Karpas-422 (cell line): ENCODE data around the gene LZTR1. TPM values are rescaled to one million over a fixed set of nuclear protein-coding genes. Genes with fewer than 3 reads are reported as not detected.
"Not testable (repeated sequence)": the region's sequence is repeated elsewhere in the genome, so short reads cannot be mapped to it uniquely, and the experiment has no call there.

Source experiments
- DNase-seq: peaks from one replicate; pipeline ENCODE4 v3.0.0-alpha.2; 2015
- H2AFZ ChIP-seq: fragments of 200-600 bp; sonication (generic); 2 replicates; pipeline ENCODE4 v1.6.1; 2014; ENCODE audit warnings: antibody characterized with exemption, low read length, mixed read lengths
- H3K27ac ChIP-seq: fragments of 200-600 bp; sonication (generic); 2 replicates; pipeline ENCODE4 v1.5.1; 2014; ENCODE audit warnings: mild to moderate bottlenecking, low read length, moderate library complexity
- H3K27me3 ChIP-seq: fragments of 200-600 bp; sonication (generic); 2 replicates; pipeline ENCODE4 v1.6.1; 2014; ENCODE audit warnings: low read length, mixed read lengths
- H3K36me3 ChIP-seq: fragments of 200-600 bp; sonication (generic); 2 replicates; pipeline ENCODE4 v1.6.1; 2014; ENCODE audit warnings: low read length, mixed read lengths; ENCODE audit not compliant: insufficient read depth
- H3K4me1 ChIP-seq: fragments of 200-600 bp; sonication (generic); 2 replicates; pipeline ENCODE4 v1.6.1; 2014; ENCODE audit warnings: mild to moderate bottlenecking, low read length, mixed read lengths
- H3K4me2 ChIP-seq: fragments of 200-600 bp; sonication (generic); 2 replicates; pipeline ENCODE4 v1.6.1; 2014; ENCODE audit warnings: low read length, low read depth, mild to moderate bottlenecking; ENCODE audit not compliant: poor library complexity, severe bottlenecking
- H3K4me3 ChIP-seq: fragments of 200-600 bp; sonication (generic); 2 replicates; pipeline ENCODE4 v1.5.1; 2014; ENCODE audit warnings: mild to moderate bottlenecking, antibody characterized with exemption, low read length, mixed read lengths
- H3K79me2 ChIP-seq: fragments of 200-600 bp; sonication (generic); 2 replicates; pipeline ENCODE4 v1.6.1; 2014; ENCODE audit warnings: mild to moderate bottlenecking, low read length, mixed read lengths
- H3K9ac ChIP-seq: fragments of 200-600 bp; sonication (generic); 2 replicates; pipeline ENCODE4 v1.6.0; 2014; ENCODE audit warnings: low read length
- H3K9me2 ChIP-seq: fragments of 200-600 bp; sonication (generic), shearing (Covaris generic); replicated peaks from 2 replicates; pipeline ENCODE4 v1.6.0; 2014; ENCODE audit warnings: mild to moderate bottlenecking, low read length, moderate library complexity; ENCODE audit not compliant: insufficient read depth
- H3K9me3 ChIP-seq: fragments of 300-700, 200-600 bp; sonication (generic); 2 replicates; pipeline ENCODE4 v1.6.1; 2014; ENCODE audit warnings: low read length, mixed read lengths
- H4K20me1 ChIP-seq: fragments of 200-600 bp; sonication (generic); 2 replicates; pipeline ENCODE4 v1.6.1; 2014; ENCODE audit warnings: mild to moderate bottlenecking, antibody characterized with exemption, low read length, low read depth; ENCODE audit not compliant: insufficient read depth
- total RNA-seq: library from RNA; depleted of rRNA; stranded (reverse); fragments of >200 nt; shearing (Covaris generic); gene quantifications from 2 replicates; pipeline ENCODE4 v1.2.3, GENCODE V29; 2014; ENCODE audit warnings: low replicate concordance

Gene LZTR1
- total RNA-seq, 1 experiment from 2014 or later, result 22.4 TPM

- not testable (repeated sequence) for H3K4me3 ChIP-seq, H3K79me2 ChIP-seq, H3K36me3 ChIP-seq, H3K27me3 ChIP-seq, H3K4me1 ChIP-seq, DNase-seq, H3K4me2 ChIP-seq, H4K20me1 ChIP-seq, H3K9me2 ChIP-seq, H3K9ac ChIP-seq, H2AFZ ChIP-seq, H3K9me3 ChIP-seq, H3K27ac ChIP-seq
Observed at GRCh38 chr22:21009208-21009607, 27.1 kb downstream of the LZTR1 start.

- Histone ChIP-seq H3K27me3 (no peaks in the 10 kb centered on the region), H3K79me2 (no peaks in the 10 kb centered on the region), H3K9me2 (no peaks in the 10 kb centered on the region), H3K9me3 (no peaks in the 10 kb centered on the region), H2AFZ (no peak overlapping the region), H4K20me1 (no peaks in the 10 kb centered on the region), H3K4me2 (no peak overlapping the region), H3K27ac (no peak overlapping the region), H3K4me1 (peaks cover 16% of the 10 kb centered on the region), H3K36me3 (no peaks in the 10 kb centered on the region), H3K9ac (no peak overlapping the region), H3K4me3 (no peak overlapping the region)
- peak; percentile 88 for DNase-seq
Observed at GRCh38 chr22:21009638-21010425, 27.7 kb downstream of the LZTR1 start.

- no peak overlapping the region for H3K4me3 ChIP-seq
- no peaks in the 10 kb centered on the region for H3K27me3 ChIP-seq
- DNase-seq, result no peak
- H3K27ac ChIP-seq, result no peak overlapping the region
- H2AFZ ChIP-seq, result no peak overlapping the region
- no peaks in the 10 kb centered on the region for H3K9me3 ChIP-seq
- no peak overlapping the region for H3K4me2 ChIP-seq
- H3K4me1 ChIP-seq, result peaks cover 23% of the 10 kb centered on the region
- no peaks in the 10 kb centered on the region for H4K20me1 ChIP-seq
- H3K79me2 ChIP-seq, result no peaks in the 10 kb centered on the region
- no peak overlapping the region for H3K9ac ChIP-seq
- H3K36me3 ChIP-seq, result no peaks in the 10 kb centered on the region
- H3K9me2 ChIP-seq, result no peaks in the 10 kb centered on the region
Observed at GRCh38 chr22:21010426-21011113, 28.5 kb downstream of the LZTR1 start.

- H3K4me1 ChIP-seq, result peaks cover 25% of the 10 kb centered on the region
- no peaks in the 10 kb centered on the region for H3K36me3 ChIP-seq
- no peaks in the 10 kb centered on the region for H3K79me2 ChIP-seq
- H3K27ac ChIP-seq, result no peak overlapping the region
- H2AFZ ChIP-seq, result no peak overlapping the region
- no peaks in the 10 kb centered on the region for H3K27me3 ChIP-seq
- no peak overlapping the region for H3K4me2 ChIP-seq
- no peaks in the 10 kb centered on the region for H4K20me1 ChIP-seq
- H3K4me3 ChIP-seq, result no peak overlapping the region
- no peaks in the 10 kb centered on the region for H3K9me2 ChIP-seq
- no peak for DNase-seq
- no peaks in the 10 kb centered on the region for H3K9me3 ChIP-seq
- 0 out of 2 replicates have a peak overlapping the region, but pooled peaks have one; percentile 70 for H3K9ac ChIP-seq
Observed at GRCh38 chr22:21012446-21013407, 30.6 kb downstream of the LZTR1 start.

GRCh38 chr22:21013657-21014201 is 31.6 kb downstream of the LZTR1 start:
- H4K20me1 ChIP-seq, result no peaks in the 10 kb centered on the region
- peak overlapping the region; percentile 82 for H3K4me2 ChIP-seq
- no peaks in the 10 kb centered on the region for H3K9me2 ChIP-seq
- peaks cover 25% of the 10 kb centered on the region for H3K4me1 ChIP-seq
- no peaks in the 10 kb centered on the region for H3K79me2 ChIP-seq
- no peak overlapping the region for H3K27ac ChIP-seq
- H3K36me3 ChIP-seq, result no peaks in the 10 kb centered on the region
- H3K9me3 ChIP-seq, result no peaks in the 10 kb centered on the region
- H3K4me3 ChIP-seq, result peak overlapping the region; percentile 68
- 0 out of 2 replicates have a peak overlapping the region, but pooled peaks have one; percentile 15 for H2AFZ ChIP-seq
- H3K9ac ChIP-seq, result peak overlapping the region; percentile 70
- no peaks in the 10 kb centered on the region for H3K27me3 ChIP-seq
- DNase-seq, result no peak

- Histone ChIP-seq H3K36me3 (no peaks in the 10 kb centered on the region), H3K4me3 (peak overlapping the region; percentile 68), H4K20me1 (no peaks in the 10 kb centered on the region), H3K79me2 (no peaks in the 10 kb centered on the region), H3K27me3 (no peaks in the 10 kb centered on the region), H3K9ac (peak overlapping the region; percentile 70), H3K27ac (peak overlapping the region; percentile 53), H2AFZ (peak overlapping the region; percentile 55; the same call in 1 of the 2 replicates), H3K9me3 (no peaks in the 10 kb centered on the region), H3K4me2 (peak overlapping the region; percentile 82), H3K4me1 (peaks cover 25% of the 10 kb centered on the region), H3K9me2 (no peaks in the 10 kb centered on the region)
- DNase-seq, result peak; percentile 98
Observed at GRCh38 chr22:21014202-21014725, 32.2 kb downstream of the LZTR1 start.

GRCh38 chr22:21014726-21015465 is 32.8 kb downstream of the LZTR1 start, which contains the start of gene P2RX6:
TSS of gene P2RX6 (plus strand) at chr22:21015165. CDS start at chr22:21015175, 10 bp downstream.
- Histone ChIP-seq H2AFZ (peak within 1 kb of the TSS; percentile 55), H3K36me3 (no peaks in the 10 kb centered on the region), H3K27me3 (no peaks in the 10 kb centered on the region), H3K9me3 (no peaks in the 10 kb centered on the region), H3K9me2 (no peaks in the 10 kb centered on the region), H3K4me1 (peaks cover 25% of the 10 kb centered on the region), H4K20me1 (no peaks in the 10 kb centered on the region), H3K4me3 (peak within 1 kb of the TSS; percentile 68), H3K9ac (peak within 1 kb of the TSS; percentile 70), H3K79me2 (no peaks in the 10 kb centered on the region), H3K27ac (peak within 1 kb of the TSS; percentile 53), H3K4me2 (peak within 1 kb of the TSS; percentile 82)
- peak; percentile 60 for DNase-seq
